H9 (cell line): ENCODE data around the gene CHRM5. TPM values are rescaled to one million over a fixed set of nuclear protein-coding genes. Genes with fewer than 3 reads are reported as not detected.

Experiments used
- DNase-seq: peaks from one replicate; pipeline ENCODE4 v3.0.0-alpha.2; 2017
- H2AFZ ChIP-seq: one replicate; pipeline ENCODE4 v1.6.1; 2013; ENCODE audit warnings: mild to moderate bottlenecking, low read length, control low read depth, moderate library complexity
- H2AK5ac ChIP-seq: 2 replicates; pipeline ENCODE4 v1.6.1; 2013; ENCODE audit warnings: low read length, control low read depth, mixed read lengths; ENCODE audit not compliant: insufficient read length
- H2BK120ac ChIP-seq: one replicate; pipeline ENCODE4 v1.6.1; 2013; ENCODE audit warnings: low read depth, mild to moderate bottlenecking, low read length, control low read depth, inconsistent platforms; ENCODE audit not compliant: poor library complexity, severe bottlenecking
- H2BK12ac ChIP-seq: 2 replicates; pipeline ENCODE4 v1.6.1; 2013; ENCODE audit warnings: low read length, control low read depth, mixed read lengths, low read depth; ENCODE audit not compliant: insufficient read length
- H2BK15ac ChIP-seq: 2 replicates; pipeline ENCODE4 v1.6.1; 2013; ENCODE audit warnings: low read depth, low read length, control low read depth
- H2BK20ac ChIP-seq: one replicate; pipeline ENCODE4 v1.6.1; 2013; ENCODE audit warnings: low read depth, mild to moderate bottlenecking, low read length, control low read depth, inconsistent platforms; ENCODE audit not compliant: poor library complexity, severe bottlenecking
- H2BK5ac ChIP-seq: 2 replicates; pipeline ENCODE4 v1.6.1; 2013; ENCODE audit warnings: low read length, control low read depth, mixed read lengths; ENCODE audit not compliant: insufficient read length
- H3K14ac ChIP-seq: 2 replicates; pipeline ENCODE4 v1.6.1; 2013; ENCODE audit warnings: low read length, control low read depth; ENCODE audit not compliant: insufficient read depth
- H3K18ac ChIP-seq: 2 replicates; pipeline ENCODE4 v1.6.1; 2013; ENCODE audit warnings: low read depth, mild to moderate bottlenecking, mixed read lengths, low read length, control low read depth; ENCODE audit not compliant: insufficient read length
- H3K23ac ChIP-seq: 2 replicates; pipeline ENCODE4 v1.6.1; 2013; ENCODE audit warnings: low read length, control low read depth, mixed read lengths, low read depth; ENCODE audit not compliant: insufficient read length
- H3K23me2 ChIP-seq: 2 replicates; pipeline ENCODE4 v1.6.1; 2013; ENCODE audit warnings: low read depth, mild to moderate bottlenecking, mixed read lengths, low read length, control low read depth; ENCODE audit not compliant: insufficient read length, poor library complexity, severe bottlenecking
- H3K27ac ChIP-seq: 2 replicates; pipeline ENCODE4 v1.5.1; 2013; ENCODE audit warnings: low read length, control low read depth, mixed read lengths, low read depth; ENCODE audit not compliant: insufficient read length
- H3K27me3 ChIP-seq: 2 replicates; pipeline ENCODE4 v1.6.1; 2013; ENCODE audit warnings: low read length, control low read depth, inconsistent platforms; ENCODE audit not compliant: insufficient read depth
- H3K4ac ChIP-seq: 2 replicates; pipeline ENCODE4 v1.6.1; 2013; ENCODE audit warnings: low read depth, mild to moderate bottlenecking, control low read depth, inconsistent platforms, low read length, moderate library complexity
- H3K4me1 ChIP-seq: 2 replicates; pipeline ENCODE4 v1.6.1; 2013; ENCODE audit warnings: low read length, control low read depth, inconsistent platforms; ENCODE audit not compliant: insufficient read depth
- H3K4me2 ChIP-seq: 2 replicates; pipeline ENCODE4 v1.6.1; 2013; ENCODE audit warnings: low read length, control low read depth, mixed read lengths; ENCODE audit not compliant: insufficient read length, insufficient read depth
- H3K56ac ChIP-seq: 2 replicates; pipeline ENCODE4 v1.6.1; 2013; ENCODE audit warnings: low read depth, mild to moderate bottlenecking, mixed read lengths, low read length, control low read depth; ENCODE audit not compliant: insufficient read length
- H3K79me1 ChIP-seq: 2 replicates; pipeline ENCODE4 v1.6.1; 2013; ENCODE audit warnings: low read depth, mild to moderate bottlenecking, moderate library complexity, low read length, control low read depth, inconsistent platforms; ENCODE audit not compliant: insufficient read depth, poor library complexity, severe bottlenecking
- H3K79me2 ChIP-seq: 2 replicates; pipeline ENCODE4 v1.6.1; 2013; ENCODE audit warnings: low read length, control low read depth, inconsistent platforms; ENCODE audit not compliant: insufficient read depth
- H3K9ac ChIP-seq: 2 replicates; pipeline ENCODE4 v1.6.1; 2013; ENCODE audit warnings: low read length, control low read depth, mixed read lengths; ENCODE audit not compliant: insufficient read length; ENCODE audit errors: extremely low read depth
- H3K9me3 ChIP-seq: one replicate; pipeline ENCODE4 v1.6.1; 2013; ENCODE audit warnings: low read depth, low read length, inconsistent platforms; ENCODE audit not compliant: control insufficient read depth
- H3T11ph ChIP-seq: one replicate; pipeline ENCODE4 v1.6.1; 2013; ENCODE audit warnings: mild to moderate bottlenecking, low read length, control low read depth, inconsistent platforms
- H4K20me1 ChIP-seq: one replicate; pipeline ENCODE4 v1.6.1; 2013; ENCODE audit not compliant: control insufficient read depth, insufficient read length, insufficient read depth
- H4K5ac ChIP-seq: 2 replicates; pipeline ENCODE4 v1.6.1; 2013; ENCODE audit warnings: low read depth, mild to moderate bottlenecking, mixed read lengths, low read length, control low read depth; ENCODE audit not compliant: insufficient read length
- H4K8ac ChIP-seq: replicated peaks from 2 replicates; pipeline ENCODE4 v1.6.1; 2013; ENCODE audit warnings: low read length, control low read depth, mixed read lengths, low read depth; ENCODE audit not compliant: insufficient read length
- H4K91ac ChIP-seq: 2 replicates; pipeline ENCODE4 v1.6.1; 2013; ENCODE audit warnings: low read depth, mild to moderate bottlenecking, moderate library complexity, mixed read lengths, low read length, control low read depth; ENCODE audit not compliant: insufficient read length
- H3K27ac Mint-ChIP-seq, 3 experiments: 2 replicates in 2 of 3; 3 replicates in 1 of 3; pipeline ENCODE4 v1.8.0; 2020 to 2021; ENCODE audit warnings: mixed read lengths in 3 of 3, mild to moderate bottlenecking in 1 of 3, moderate library complexity in 1 of 3
- H3K27me3 Mint-ChIP-seq: 2 replicates; pipeline ENCODE4 v1.8.0; 2021; ENCODE audit warnings: low read depth, mild to moderate bottlenecking, moderate library complexity, mixed read lengths
- H3K36me3 Mint-ChIP-seq, 3 experiments: 2 replicates in 2 of 3; 3 replicates in 1 of 3; pipeline ENCODE4 v1.8.0; 2020 to 2021; ENCODE audit warnings: low read depth in 3 of 3, mixed read lengths in 3 of 3; ENCODE audit not compliant: insufficient read depth in 1 of 3
- H3K4me1 Mint-ChIP-seq, 2 experiments: 2 replicates each; pipeline ENCODE4 v1.8.0; 2020; ENCODE audit warnings: mixed read lengths in 2 of 2
- H3K4me3 Mint-ChIP-seq, 2 experiments: 2 replicates in 1 of 2; 3 replicates in 1 of 2; pipeline ENCODE4 v1.8.0; 2020 to 2021; ENCODE audit warnings: mild to moderate bottlenecking in 2 of 2, mixed read lengths in 2 of 2, moderate library complexity in 1 of 2
- H3K9me3 Mint-ChIP-seq, 2 experiments: 2 replicates in 1 of 2; 3 replicates in 1 of 2; pipeline ENCODE4 v1.8.0; 2020; ENCODE audit warnings: mild to moderate bottlenecking in 2 of 2, mixed read lengths in 2 of 2, moderate library complexity in 1 of 2
- CTCF ChIP-seq: fragments of 200-600 bp; sonication (generic); conservative IDR thresholded peaks from 3 replicates; pipeline ENCODE4 v1.8.0; 2021; ENCODE audit warnings: antibody characterized with exemption, mild to moderate bottlenecking
- WGBS: extraction: QIAGEN DNeasy Blood & Tissue Kit; methylation state at CpG from one replicate; pipeline ENCODE4 v1.1.7; 2013; ENCODE audit warnings: missing lambda C conversion rate, low lambda C conversion rate, mixed read lengths; ENCODE audit not compliant: insufficient read length; ENCODE audit errors: extremely low coverage; 5-methylcytosine and 5-hydroxymethylcytosine counted together
- total RNA-seq: library from RNA; stranded (reverse); gene quantifications from 2 replicates; pipeline ENCODE4 v1.2.1, GENCODE V29; 2021

CHRM5 gene
- total RNA-seq, 1 experiment from 2014 or later = not detected

DNA sequence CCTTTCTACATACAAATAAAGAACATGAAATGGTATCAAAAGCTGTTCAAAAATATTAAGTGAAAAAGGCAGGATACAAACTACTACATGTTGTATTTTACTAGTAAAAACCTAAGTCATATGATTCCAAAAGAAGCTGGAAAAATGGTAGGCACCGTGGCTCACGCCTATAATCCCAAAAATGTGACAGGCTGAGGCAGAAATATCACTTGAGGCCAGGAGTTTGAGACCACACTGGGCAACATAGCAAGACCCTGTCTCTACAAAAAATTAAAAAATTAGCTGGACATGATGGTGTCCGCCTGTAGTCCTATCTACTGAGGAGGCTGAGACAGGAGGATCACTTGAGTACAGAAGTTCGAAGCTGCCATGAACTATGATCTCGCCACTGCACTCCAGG, 131.6 kb downstream of the CHRM5 start:
- Histone ChIP-seq H3K56ac (no peak overlapping the region), H2BK15ac (no peak overlapping the region), H3K27ac (no peak overlapping the region), H2BK5ac (no peak overlapping the region), H3K14ac (no peak overlapping the region), H3K79me1 (no peaks in the 10 kb centered on the region), H3K23me2 (peaks cover 8% of the 10 kb centered on the region), H4K8ac (no peak overlapping the region), H4K5ac (no peak overlapping the region), H3K9me3 (no peaks in the 10 kb centered on the region), H3T11ph (no peak overlapping the region), H3K4ac (no peak overlapping the region), H3K4me1 (no peaks in the 10 kb centered on the region), H2BK120ac (no peak overlapping the region), H3K18ac (no peak overlapping the region), H3K27me3 (no peaks in the 10 kb centered on the region), H3K79me2 (peaks cover 7% of the 10 kb centered on the region; the same call in 1 of the 2 replicates), H4K91ac (no peak overlapping the region), H2AFZ (no peak overlapping the region), H3K23ac (no peak overlapping the region), H2BK20ac (no peak overlapping the region), H3K4me2 (no peak overlapping the region), H3K9ac (no peak overlapping the region), H2BK12ac (no peak overlapping the region), H2AK5ac (no peak overlapping the region), H4K20me1 (no peaks in the 10 kb centered on the region)
- Mint-ChIP-seq H3K9me3 (no peaks in the 10 kb centered on the region), H3K27me3 (no peaks in the 10 kb centered on the region), H3K36me3 (peaks cover 3 to 14% (median 7%) of the 10 kb centered on the region in 3 experiments; a peak in 6 of 7 replicates), H3K4me3 (peak overlapping the region; percentile 25 to 71; a peak in 2 of 5 replicates), H3K27ac (no peak overlapping the region), H3K4me1 (peaks cover 10 to 18% of the 10 kb centered on the region in 2 experiments; a peak in 3 of 4 replicates)
- DNase-seq = no peak
- TF ChIP-seq CTCF = no peak
- WGBS = no CpG with 5 or more reads among the region's 5 CpGs
